ENCODE results near the gene FAM13A. TPM values are rescaled to one million over a fixed set of nuclear protein-coding genes. Genes with fewer than 3 reads are reported as not detected.
A peak's percentile ranks its signal among the peaks of the same experiment; 100 is the strongest.

Gene FAM13A
- total and polyA plus RNA-seq, 8 donors, result 15.7 to 56.4 (median 38.1) TPM

DNA sequence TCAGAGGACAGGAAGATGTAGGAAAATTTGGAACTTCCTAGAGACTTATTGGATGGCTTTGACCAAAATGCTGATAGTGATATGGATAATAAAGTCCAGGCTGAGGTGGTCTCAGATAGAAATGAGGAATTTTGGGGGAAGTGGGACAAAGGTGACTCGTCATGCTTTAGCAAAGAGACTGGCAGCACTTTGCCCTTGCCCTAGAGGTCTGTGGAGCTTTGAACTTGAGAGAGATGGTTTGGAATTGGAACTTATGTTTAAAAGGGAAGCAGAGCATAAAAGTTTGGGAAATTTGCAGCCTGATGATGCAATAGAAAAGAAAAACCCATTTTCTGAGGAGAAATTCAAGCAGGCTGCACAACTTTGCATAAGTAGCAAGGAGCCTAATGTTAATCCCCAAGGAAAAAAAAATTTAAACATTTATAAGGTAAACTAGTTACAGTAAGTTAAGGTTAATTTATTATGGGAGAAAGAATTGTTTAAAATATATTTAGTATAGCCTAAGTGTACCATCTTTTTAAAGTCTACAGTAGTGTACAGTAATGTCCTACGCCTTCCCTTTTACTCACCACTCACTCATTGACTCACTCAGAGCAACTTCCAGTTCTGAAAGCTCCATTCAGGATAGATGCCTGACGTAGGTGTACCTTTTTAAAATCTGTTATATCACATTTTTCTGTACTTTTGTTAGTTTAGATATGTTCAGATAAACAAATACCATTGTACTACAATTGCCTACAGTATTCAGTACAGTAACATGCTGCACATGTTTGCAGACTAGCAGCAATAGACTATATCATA lies 101.2 kb downstream of the FAM13A start:
- no peak for DNase-seq
- no peak for ATAC-seq
- H3K27ac ChIP-seq, result no peak overlapping the region
- intact Hi-C loops (cut with DNase I), result no loop called here
- no peak for FAIRE-seq
- no peaks in the 10 kb centered on the region for H3K9me3 ChIP-seq
- H3K4me3 ChIP-seq, result no peak overlapping the region
- no peaks in the 10 kb centered on the region for H3K27me3 ChIP-seq
- TF ChIP-seq, protein P1, sequence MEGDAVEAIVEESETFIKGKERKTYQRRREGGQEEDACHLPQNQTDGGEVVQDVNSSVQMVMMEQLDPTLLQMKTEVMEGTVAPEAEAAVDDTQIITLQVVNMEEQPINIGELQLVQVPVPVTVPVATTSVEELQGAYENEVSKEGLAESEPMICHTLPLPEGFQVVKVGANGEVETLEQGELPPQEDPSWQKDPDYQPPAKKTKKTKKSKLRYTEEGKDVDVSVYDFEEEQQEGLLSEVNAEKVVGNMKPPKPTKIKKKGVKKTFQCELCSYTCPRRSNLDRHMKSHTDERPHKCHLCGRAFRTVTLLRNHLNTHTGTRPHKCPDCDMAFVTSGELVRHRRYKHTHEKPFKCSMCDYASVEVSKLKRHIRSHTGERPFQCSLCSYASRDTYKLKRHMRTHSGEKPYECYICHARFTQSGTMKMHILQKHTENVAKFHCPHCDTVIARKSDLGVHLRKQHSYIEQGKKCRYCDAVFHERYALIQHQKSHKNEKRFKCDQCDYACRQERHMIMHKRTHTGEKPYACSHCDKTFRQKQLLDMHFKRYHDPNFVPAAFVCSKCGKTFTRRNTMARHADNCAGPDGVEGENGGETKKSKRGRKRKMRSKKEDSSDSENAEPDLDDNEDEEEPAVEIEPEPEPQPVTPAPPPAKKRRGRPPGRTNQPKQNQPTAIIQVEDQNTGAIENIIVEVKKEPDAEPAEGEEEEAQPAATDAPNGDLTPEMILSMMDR (IDR thresholded peaks at IDR 0.05), result no peak
- H3K4me1 ChIP-seq, result peaks cover 2 to 11% (median 6%) of the 10 kb centered on the region in 3 donors
- 91 to 97% methylated on average over 3 of the region's 3 CpGs for WGBS, 2 donors
- H3K36me3 ChIP-seq, result no peaks in the 10 kb centered on the region

DNA sequence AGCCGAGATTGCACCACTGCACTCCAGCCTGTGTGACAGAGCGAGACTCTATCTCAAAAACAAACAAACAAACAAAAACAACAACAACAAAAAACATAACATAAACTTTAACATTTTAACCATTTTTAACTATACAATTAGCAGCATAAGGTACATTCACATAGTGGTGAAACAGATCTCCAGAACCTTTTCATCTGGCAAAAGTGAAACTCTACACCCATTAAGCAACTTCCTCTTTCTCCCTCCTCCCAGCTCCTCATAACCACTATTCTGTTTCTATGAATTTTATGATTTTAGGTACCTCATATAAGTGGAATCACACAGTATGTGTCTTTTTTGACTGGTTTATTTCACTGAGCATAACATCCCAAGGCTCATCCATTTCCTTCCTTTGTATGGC lies 103.6 kb downstream of the FAM13A start:
- TF ChIP-seq, protein P1 (IDR thresholded peaks at IDR 0.05), result no peak
- Histone ChIP-seq H3K27me3 (no peaks in the 10 kb centered on the region), H3K9me3 (no peaks in the 10 kb centered on the region), H3K36me3 (no peaks in the 10 kb centered on the region), H3K4me3 (no peak overlapping the region), H3K4me1 (peaks cover 0 to 11% (median 10%) of the 10 kb centered on the region in 3 donors), H3K27ac (no peak overlapping the region)
- 98 to 100% methylated on average over 2 of the region's 2 CpGs for WGBS, 2 donors
- DNase-seq (no peak), FAIRE-seq (no peak), ATAC-seq (peak in 1 of 4 donors; percentile 18)
- intact Hi-C loops (cut with DNase I), result no loop called here

DNA sequence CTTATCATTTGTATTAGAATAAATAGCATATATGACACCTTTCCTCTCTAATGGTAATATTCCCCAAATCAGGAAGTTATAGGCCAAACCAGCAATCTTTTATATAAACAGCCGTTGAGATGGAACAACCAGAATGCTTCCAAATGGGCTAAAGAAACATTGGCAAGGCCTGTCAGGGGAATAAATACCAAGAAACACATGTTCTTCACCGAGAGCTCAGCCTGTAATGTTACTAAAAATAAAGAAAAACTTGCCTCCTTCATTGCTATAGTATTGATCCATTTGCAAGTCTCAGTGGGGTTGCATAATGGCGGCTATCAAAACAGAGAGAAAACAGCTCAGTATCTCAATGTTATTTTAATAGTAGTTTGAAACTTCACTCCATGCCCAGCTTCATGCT lies 104.9 kb downstream of the FAM13A start:
- Histone ChIP-seq H3K27ac (peak overlapping the region in 2 of 4 donors; percentile 20 to 38), H3K36me3 (no peaks in the 10 kb centered on the region), H3K4me3 (no peak overlapping the region), H3K27me3 (no peaks in the 10 kb centered on the region), H3K9me3 (no peaks in the 10 kb centered on the region), H3K4me1 (peaks cover 0 to 11% (median 10%) of the 10 kb centered on the region in 3 donors)
- 33 to 34% methylated on average over 3 of the region's 3 CpGs for WGBS, 2 donors
- ATAC-seq (peak; percentile 64 to 88 (median 82)), DNase-seq (peak in 1 of 6 donors; percentile 23), FAIRE-seq (no peak)
- TF ChIP-seq, protein P1 (IDR thresholded peaks at IDR 0.05), result no peak
- intact Hi-C loops (cut with DNase I), result no loop called here

DNA sequence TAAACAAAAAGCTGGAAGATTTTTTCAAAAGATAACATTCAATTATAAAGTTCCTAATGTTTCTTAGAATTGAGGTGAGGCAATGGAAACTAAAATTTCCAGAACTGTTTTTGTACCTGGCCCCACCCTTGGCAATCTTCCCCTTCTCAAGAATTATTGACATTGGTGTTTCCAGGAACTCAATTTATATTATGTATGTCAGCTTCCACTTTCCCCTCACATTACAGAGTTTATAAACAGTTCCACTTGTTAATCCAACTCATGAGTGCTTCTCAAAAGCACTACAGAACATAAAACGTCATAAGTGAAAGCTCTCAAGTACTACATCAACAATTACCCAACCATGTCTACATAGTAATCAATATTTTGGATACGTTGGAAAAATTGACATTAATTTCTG lies 107.4 kb downstream of the FAM13A start:
- TF ChIP-seq, protein P1 (IDR thresholded peaks at IDR 0.05), result no peak
- WGBS, 2 donors, result 38% methylated on average over 2 of the region's 2 CpGs
- no peaks in the 10 kb centered on the region for H3K27me3 ChIP-seq
- no peaks in the 10 kb centered on the region for H3K36me3 ChIP-seq
- no peaks in the 10 kb centered on the region for H3K9me3 ChIP-seq
- ATAC-seq, result peak in 1 of 4 donors; percentile 17
- intact Hi-C loops (cut with DNase I), result no loop called here
- no peak overlapping the region for H3K27ac ChIP-seq
- H3K4me1 ChIP-seq, result peaks cover 0 to 11% (median 10%) of the 10 kb centered on the region in 3 donors
- no peak for DNase-seq
- H3K4me3 ChIP-seq, result no peak overlapping the region
- peak; percentile 32 for FAIRE-seq

DNA sequence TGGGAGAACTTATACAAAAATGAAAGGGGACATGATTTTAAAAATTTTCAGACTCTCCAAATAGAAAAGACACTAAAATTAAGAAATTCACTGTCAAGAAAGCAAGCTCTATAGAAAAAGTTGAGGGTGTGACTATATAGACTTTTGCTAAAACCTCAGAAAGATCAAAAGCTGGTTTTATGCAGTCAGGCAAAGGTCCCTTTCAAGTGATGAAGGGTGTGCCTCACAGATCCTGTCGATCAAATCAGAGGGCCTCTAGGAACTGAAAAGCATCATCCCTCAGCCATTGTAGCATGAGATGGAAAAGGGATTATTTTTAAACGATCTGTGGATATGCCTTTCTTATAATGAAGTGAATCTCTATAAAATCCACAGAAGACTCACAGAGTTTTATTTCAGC lies 116.5 kb downstream of the FAM13A start:
- ATAC-seq (no peak), FAIRE-seq (no peak), DNase-seq (no peak)
- 95% methylated on average over 2 of the region's 2 CpGs for WGBS, 2 donors
- Histone ChIP-seq H3K4me1 (peaks cover 0 to 5% (median 0%) of the 10 kb centered on the region in 3 donors), H3K9me3 (no peaks in the 10 kb centered on the region), H3K36me3 (no peaks in the 10 kb centered on the region), H3K27me3 (no peaks in the 10 kb centered on the region), H3K4me3 (no peak overlapping the region), H3K27ac (no peak overlapping the region)
- TF ChIP-seq, protein P1 (IDR thresholded peaks at IDR 0.05), result no peak
- intact Hi-C loops (cut with DNase I), result no loop called here
